HG03108 (cell line): ENCODE measurements around the gene TEX14.

Experiments used
- ATAC-seq: cut with Tn5 transposase; IDR thresholded peaks from one replicate; pipeline ENCODE4 v1.9.1; 2021; ENCODE audit warnings: moderate library complexity; ENCODE audit not compliant: unreplicated experiment

The TEX14 gene

GRCh38 chr17:58530655-58531054 lies 161.2 kb downstream of the TEX14 start:
- no peak for ATAC-seq

- ATAC-seq, result no peak
These were observed 162.6 kb downstream of the TEX14 start for GRCh38 chr17:58529275-58529674.

GRCh38 chr17:58528443-58528842 lies 163.4 kb downstream of the TEX14 start:
- no peak for ATAC-seq

GRCh38 chr17:58527949-58528348 lies 163.9 kb downstream of the TEX14 start:
- no peak for ATAC-seq

GRCh38 chr17:58527306-58527705 lies 164.5 kb downstream of the TEX14 start:
- no peak for ATAC-seq

GRCh38 chr17:58525239-58525638 lies 166.6 kb downstream of the TEX14 start:
- ATAC-seq, result no peak

GRCh38 chr17:58521680-58522079 lies 170.2 kb downstream of the TEX14 start:
- no peak for ATAC-seq

- no peak for ATAC-seq
These were observed 170.9 kb downstream of the TEX14 start for GRCh38 chr17:58520843-58521430.

GRCh38 chr17:58517928-58518609 lies 173.8 kb downstream of the TEX14 start:
- peak; percentile 82 for ATAC-seq

- ATAC-seq, result no peak
These were observed 174.4 kb downstream of the TEX14 start for GRCh38 chr17:58517378-58517927.

- no peak for ATAC-seq
These were observed 175.0 kb downstream of the TEX14 start for GRCh38 chr17:58516644-58517377.

GRCh38 chr17:58515286-58515685 lies 176.6 kb downstream of the TEX14 start:
- ATAC-seq, result no peak

GRCh38 chr17:58514770-58515157 lies 177.1 kb downstream of the TEX14 start:
- no peak for ATAC-seq

- peak; percentile 19 for ATAC-seq
These were observed 177.7 kb downstream of the TEX14 start, which contains the start of gene MTMR4 for GRCh38 chr17:58513965-58514769. TSS of gene MTMR4 (minus strand) at chr17:58514638. CDS start at chr17:58514407, 231 bp downstream.

GRCh38 chr17:58513267-58513964 lies 178.4 kb downstream of the TEX14 start:
- ATAC-seq, result no peak

GRCh38 chr17:58510075-58510474 lies 181.8 kb downstream of the TEX14 start:
- no peak for ATAC-seq

GRCh38 chr17:58508341-58509067 lies 183.3 kb downstream of the TEX14 start:
- ATAC-seq, result no peak

GRCh38 chr17:58507123-58507634 lies 184.7 kb downstream of the TEX14 start:
- ATAC-seq, result no peak
